ENCODE results near the gene B3GNT9.

The B3GNT9 gene

DNA sequence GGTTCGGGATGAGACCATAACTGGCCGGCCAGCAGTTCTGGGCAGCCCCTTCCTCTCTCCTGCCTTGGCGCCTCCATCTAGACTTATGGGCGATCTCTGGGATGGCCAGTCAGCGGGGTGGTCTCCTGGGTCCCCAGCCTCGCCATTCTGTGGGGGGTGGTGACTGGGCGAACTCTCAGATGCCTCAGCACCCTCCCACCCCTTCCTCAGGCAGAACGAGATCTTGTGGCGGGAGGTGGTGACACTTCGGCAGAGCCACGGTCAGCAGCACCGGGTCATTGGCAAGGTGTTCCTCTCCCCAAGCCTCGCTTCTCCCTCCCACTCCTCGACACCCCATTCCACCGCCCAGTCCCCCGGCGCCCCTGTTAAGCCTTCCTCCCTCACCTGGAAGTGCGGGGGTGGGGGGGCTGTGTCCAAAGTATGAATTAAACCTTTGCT lies 15.3 kb upstream of the B3GNT9 start:
- no peak for DNase-seq

GRCh38 chr16:67165121-67166078 lies 14.6 kb upstream of the B3GNT9 start:
- no peak for DNase-seq

DNA sequence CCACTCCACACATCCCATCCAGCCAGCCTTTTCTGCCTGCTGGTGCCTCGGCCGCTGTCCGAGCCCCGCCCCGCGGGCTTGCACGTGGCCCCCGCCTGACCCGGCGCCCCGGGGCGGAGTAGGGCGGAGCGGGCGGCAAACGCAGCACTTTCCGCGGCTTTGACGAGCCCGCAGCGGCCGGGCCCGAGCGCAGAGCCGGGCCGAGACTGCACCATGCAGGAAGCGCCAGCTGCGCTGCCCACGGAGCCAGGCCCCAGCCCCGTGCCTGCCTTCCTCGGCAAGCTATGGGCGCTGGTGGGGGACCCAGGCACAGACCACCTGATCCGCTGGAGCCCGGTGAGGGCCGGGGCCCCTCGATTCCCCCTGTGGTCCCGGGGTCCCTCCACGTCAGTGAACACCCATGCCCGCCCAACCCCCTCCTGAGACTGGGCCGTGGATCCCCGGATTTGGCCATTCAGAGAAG lies 13.8 kb upstream of the B3GNT9 start, which contains the start of gene HSF4:
TSS of gene HSF4 (plus strand) at position 147 of the 463 bp plus-strand sequence. CDS start at position 214, 67 bp downstream.
- DNase-seq = peak in 1 of 2 experiments; percentile 59

GRCh38 chr16:67163999-67164558 lies 13.3 kb upstream of the B3GNT9 start:
- DNase-seq = peak; percentile 26 to 73

- DNase-seq = peak; percentile 65 to 90
Measured at GRCh38 chr16:67163164-67163998, 12.6 kb upstream of the B3GNT9 start.

DNA sequence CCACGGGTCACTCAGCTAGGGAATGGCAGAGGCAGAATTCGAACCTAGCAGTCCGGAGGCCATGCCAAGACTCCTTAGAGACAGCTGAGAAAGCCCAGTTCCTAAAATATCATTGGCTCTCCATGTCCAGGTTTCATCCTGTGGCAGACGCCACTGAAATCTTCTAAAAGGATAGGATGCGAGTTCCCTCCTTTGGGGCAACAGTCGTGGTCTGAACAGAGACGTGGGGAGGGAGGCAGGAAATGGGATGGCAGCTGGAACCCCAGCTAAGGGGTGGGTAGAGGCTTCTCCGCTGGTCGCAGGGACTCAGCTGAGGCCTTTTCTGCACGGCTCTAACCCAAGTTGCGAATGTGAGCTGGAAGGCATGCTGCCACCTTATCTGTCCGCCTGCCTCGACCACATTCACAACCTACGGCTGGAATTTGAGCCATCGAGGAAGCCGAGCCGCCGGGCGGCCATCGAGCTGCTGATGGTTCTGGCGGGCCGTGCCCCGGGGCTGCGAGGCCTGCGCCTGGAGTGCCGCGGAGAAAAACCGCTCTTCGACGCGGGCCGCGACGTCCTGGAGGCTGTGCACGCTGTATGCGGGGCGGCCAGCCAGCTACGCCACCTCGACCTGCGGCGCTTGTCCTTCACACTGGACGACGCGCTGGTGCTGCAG lies 11.8 kb upstream of the B3GNT9 start:
- DNase-seq = peak in 1 of 2 experiments; percentile 7

DNA sequence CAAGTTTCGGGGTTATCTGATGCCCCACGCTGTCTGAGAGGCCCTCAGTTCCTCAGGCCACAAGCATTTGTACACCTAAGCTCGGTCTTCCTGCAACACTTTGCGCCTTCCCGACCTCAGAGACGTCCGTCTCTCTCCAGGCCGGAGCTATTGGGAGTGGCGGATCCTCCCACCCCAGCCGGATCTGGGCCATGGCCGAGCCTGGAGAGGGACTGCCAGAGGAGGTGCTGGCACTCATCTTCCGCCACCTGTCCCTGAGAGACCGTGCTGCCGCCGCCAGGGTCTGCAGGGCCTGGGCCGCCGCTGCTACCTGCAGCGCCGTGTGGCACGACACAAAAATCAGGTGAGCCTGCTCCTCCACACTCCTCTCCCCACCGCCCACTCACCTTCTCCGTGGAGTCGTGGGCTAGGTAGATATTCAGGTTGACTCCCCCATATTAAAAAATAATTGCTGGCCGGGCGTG lies 10.8 kb upstream of the B3GNT9 start:
- DNase-seq = no peak

DNA sequence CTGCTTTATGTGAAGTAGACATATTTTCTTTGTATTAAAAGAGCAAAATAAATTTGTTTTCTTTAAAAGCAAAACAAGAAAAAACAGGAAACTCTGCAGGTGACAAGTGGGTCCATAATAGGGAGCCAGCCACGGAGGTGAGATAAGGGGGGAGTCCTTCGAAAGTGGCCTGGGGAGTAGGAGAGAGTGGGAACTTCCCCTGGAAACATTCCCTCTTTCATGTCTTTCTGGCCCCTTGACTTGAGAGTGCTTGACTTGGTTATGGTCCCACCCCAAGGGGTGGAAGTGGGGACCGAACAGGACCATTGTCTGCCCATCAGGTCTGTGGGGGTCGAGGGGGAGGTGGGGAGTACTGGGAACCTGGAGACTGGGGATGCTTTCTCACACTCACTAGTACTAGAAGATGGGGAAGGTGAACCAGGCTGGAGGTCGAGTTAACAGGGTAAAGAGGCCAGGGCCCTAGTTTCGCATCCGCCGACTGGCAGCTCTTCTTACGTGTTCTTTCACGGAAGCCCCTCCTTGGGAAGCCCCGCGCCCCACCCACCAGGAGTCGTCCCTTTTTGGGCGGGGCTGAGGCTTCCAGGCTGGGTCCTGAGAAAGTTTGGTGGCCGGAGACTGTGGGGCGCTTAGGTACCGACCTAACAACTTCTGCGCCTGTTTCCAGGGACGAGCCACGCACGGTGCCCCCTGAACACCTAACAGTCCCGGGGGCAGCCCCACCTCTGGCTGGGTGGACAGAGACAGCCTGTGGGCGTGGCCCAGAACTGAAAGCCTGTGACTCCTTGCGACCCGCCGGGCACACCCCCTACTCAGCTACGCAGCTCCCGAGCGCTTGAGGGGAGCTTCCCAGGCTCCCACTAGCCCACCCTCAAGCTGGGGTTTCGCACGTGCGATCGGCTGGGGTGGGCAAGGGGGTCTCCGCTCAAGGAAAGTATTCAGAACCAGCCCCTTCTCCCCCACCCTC lies 8.1 kb upstream of the B3GNT9 start:
- peak in 1 of 2 experiments; percentile 34 for DNase-seq

DNA sequence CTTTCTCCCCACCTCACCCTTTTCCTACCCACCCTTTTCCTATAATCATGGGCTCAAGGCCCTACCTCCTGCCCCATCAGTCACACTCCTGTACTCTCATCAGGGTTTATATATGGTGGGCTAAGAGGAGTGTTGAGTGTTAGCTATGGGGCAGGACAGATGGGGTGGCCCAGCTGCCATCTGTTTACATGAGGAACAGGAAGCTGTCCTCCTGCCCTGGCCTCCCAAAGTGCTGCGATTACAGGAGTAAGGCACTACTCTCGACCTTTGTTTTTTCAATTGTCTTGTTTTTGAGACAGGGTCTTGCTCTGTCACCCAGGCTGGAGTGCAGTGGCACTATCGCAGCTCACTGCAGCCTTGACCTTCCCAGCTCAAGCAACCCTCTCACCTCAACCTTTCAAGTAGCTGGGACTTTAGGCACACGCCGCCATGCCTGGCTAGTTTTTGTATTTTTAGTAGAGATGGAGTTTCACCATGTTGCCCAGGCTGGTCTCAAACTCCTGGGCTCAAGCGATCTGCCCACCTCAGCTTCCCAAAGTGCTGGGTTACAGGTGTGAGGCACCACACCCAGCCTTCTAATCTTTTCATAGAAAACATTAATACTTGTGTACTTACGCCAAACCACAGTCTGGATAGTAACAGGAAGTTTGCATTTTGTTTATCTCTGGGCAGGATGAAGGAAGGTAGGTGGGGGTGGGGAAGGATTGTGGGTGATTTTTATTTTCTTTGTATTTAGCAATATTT lies 7.3 kb upstream of the B3GNT9 start:
- DNase-seq = no peak

- DNase-seq = no peak
Measured at GRCh38 chr16:67157106-67157748, 6.4 kb upstream of the B3GNT9 start.

GRCh38 chr16:67156143-67156844 lies 5.5 kb upstream of the B3GNT9 start:
- no peak for DNase-seq

DNA sequence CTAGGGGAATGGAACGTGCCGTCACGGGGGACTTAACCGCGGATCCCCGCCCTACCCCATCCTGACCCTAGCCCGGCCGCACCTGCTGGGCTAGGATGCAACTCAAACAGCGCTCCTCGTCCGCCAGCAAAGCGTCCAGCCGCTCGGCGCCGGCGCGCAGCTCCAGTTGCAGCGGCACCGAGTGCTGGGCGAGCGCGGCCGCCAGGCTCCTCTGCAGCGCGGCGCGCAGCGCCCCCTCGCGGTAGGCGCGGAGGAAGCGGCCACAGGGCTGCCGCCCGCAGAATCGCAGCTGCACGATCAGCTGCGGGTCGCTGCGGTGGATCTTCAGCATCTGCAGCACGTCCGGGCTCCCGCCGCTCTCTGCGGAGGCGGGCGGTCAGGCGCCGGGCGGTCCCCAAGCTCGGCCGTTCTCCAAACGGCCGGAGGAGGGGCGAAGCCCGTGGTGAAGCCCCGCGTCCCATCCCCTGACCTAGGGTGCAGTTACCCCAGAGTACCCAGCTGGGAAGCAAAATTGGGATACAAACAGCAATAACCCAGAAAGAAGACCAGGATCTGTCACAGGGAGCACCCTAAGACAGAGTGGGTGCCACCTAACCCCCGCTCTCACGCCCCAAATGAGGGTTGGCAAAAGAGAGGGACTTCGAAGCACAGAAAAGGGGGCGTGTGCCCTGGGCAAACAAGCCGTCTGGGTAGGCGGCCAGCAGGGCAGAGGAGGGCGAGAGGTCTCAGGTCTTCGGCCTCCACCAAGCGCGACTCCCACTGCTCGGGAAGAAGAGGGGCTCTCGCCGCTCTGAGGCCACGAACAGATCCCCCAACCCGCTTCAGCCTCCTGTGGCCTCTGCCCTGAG lies 4.7 kb upstream of the B3GNT9 start:
- peak; percentile 23 to 83 for DNase-seq

DNA sequence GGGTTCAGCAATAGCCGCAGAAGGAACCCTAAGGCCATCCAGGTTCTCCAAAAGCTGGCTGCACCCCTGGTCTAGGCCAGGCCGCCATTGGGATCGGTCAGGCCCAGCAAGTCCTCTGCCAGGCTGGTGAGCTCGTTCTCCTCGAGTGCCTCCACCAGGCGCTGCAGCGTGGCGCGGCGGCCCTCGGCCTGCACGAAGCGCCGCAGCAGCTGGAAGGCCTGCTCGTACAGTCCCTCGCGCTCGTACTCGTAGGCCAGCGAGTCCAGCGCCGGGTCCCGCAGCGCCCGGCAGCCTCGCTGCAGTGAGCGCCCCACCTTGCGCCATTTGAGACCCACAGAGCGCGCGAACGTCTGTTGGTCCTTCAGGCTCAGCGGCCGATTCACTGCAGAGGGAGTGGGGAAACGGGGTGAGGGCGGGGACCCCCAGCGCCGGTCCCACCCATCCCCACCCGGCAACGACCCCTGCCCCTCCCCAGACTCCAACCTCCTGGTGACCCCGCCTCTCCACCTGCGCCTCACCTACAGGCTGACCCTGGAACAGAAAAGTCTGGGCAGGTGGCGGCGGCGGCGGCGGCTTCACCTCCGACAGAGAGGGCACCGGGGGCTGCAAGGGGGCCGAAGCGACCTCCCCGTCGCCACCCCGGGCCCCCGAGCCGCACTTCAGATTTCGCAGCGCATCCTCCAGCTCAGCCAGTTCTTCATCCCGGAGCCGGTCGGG lies 3.9 kb upstream of the B3GNT9 start:
- no peak for DNase-seq

- peak in 1 of 2 experiments; percentile 4 for DNase-seq
Measured at GRCh38 chr16:67151431-67152097, 766 bp upstream of the B3GNT9 start.

DNA sequence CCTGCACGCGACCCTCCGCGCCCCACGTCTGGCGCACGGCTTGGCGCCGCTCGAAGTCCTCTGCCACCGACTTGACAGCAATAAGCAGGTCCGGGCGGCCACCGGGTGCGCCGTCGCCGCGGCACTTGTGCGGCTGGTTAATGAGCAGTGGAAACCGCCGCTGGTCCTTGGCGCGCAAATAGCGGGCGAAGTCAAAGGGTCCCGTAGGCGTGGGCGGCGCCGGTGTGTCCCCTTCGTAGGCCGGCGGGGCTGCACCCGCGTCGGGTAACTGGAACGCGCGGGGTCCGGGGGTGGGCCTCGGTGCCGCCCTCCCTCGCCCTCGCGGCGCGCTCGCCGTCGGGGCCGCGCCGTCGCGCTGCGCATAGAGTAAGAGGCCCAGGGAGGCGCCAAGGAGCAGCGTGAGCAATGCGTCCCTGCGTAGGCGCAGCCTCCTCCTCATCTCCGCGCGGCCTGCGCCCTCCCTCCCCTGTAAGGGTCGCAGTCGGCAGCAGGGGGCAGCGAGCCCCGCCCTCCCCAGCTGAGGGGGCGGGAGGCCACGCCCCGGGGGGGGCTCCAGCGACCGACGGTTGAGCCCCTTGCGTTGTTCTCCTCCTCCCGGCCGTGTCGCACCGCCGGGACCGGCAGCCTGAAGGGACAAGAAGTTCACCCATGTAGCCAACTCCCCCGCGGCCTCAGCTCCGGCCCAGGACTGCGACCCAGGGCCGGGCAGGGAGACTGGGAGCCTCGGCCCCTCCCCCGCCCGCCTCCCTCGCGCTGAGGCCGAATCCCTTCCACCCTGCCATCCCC lies 558 bp downstream of the B3GNT9 start:
- DNase-seq = peak in 1 of 2 experiments; percentile 50

Measured in NCI-H526 (cell line).